H9 (cell line): Measurements from ENCODE around the gene SYNC. TPM values are rescaled to one million over a fixed set of nuclear protein-coding genes. Genes with fewer than 3 reads are reported as not detected.

Source experiments
- DNase-seq: peaks from one replicate; pipeline ENCODE4 v3.0.0-alpha.2; 2017
- H2AFZ ChIP-seq: one replicate; pipeline ENCODE4 v1.6.1; 2013; ENCODE audit warnings: mild to moderate bottlenecking, low read length, control low read depth, moderate library complexity
- H2AK5ac ChIP-seq: 2 replicates; pipeline ENCODE4 v1.6.1; 2013; ENCODE audit warnings: low read length, control low read depth, mixed read lengths; ENCODE audit not compliant: insufficient read length
- H2BK120ac ChIP-seq: one replicate; pipeline ENCODE4 v1.6.1; 2013; ENCODE audit warnings: low read depth, mild to moderate bottlenecking, low read length, control low read depth, inconsistent platforms; ENCODE audit not compliant: poor library complexity, severe bottlenecking
- H2BK12ac ChIP-seq: 2 replicates; pipeline ENCODE4 v1.6.1; 2013; ENCODE audit warnings: low read length, control low read depth, mixed read lengths, low read depth; ENCODE audit not compliant: insufficient read length
- H2BK15ac ChIP-seq: 2 replicates; pipeline ENCODE4 v1.6.1; 2013; ENCODE audit warnings: low read depth, low read length, control low read depth
- H2BK20ac ChIP-seq: one replicate; pipeline ENCODE4 v1.6.1; 2013; ENCODE audit warnings: low read depth, mild to moderate bottlenecking, low read length, control low read depth, inconsistent platforms; ENCODE audit not compliant: poor library complexity, severe bottlenecking
- H2BK5ac ChIP-seq: 2 replicates; pipeline ENCODE4 v1.6.1; 2013; ENCODE audit warnings: low read length, control low read depth, mixed read lengths; ENCODE audit not compliant: insufficient read length
- H3K14ac ChIP-seq: 2 replicates; pipeline ENCODE4 v1.6.1; 2013; ENCODE audit warnings: low read length, control low read depth; ENCODE audit not compliant: insufficient read depth
- H3K18ac ChIP-seq: 2 replicates; pipeline ENCODE4 v1.6.1; 2013; ENCODE audit warnings: low read depth, mild to moderate bottlenecking, mixed read lengths, low read length, control low read depth; ENCODE audit not compliant: insufficient read length
- H3K23ac ChIP-seq: 2 replicates; pipeline ENCODE4 v1.6.1; 2013; ENCODE audit warnings: low read length, control low read depth, mixed read lengths, low read depth; ENCODE audit not compliant: insufficient read length
- H3K23me2 ChIP-seq: 2 replicates; pipeline ENCODE4 v1.6.1; 2013; ENCODE audit warnings: low read depth, mild to moderate bottlenecking, mixed read lengths, low read length, control low read depth; ENCODE audit not compliant: insufficient read length, poor library complexity, severe bottlenecking
- H3K27ac ChIP-seq: 2 replicates; pipeline ENCODE4 v1.5.1; 2013; ENCODE audit warnings: low read length, control low read depth, mixed read lengths, low read depth; ENCODE audit not compliant: insufficient read length
- H3K27me3 ChIP-seq: 2 replicates; pipeline ENCODE4 v1.6.1; 2013; ENCODE audit warnings: low read length, control low read depth, inconsistent platforms; ENCODE audit not compliant: insufficient read depth
- H3K4ac ChIP-seq: 2 replicates; pipeline ENCODE4 v1.6.1; 2013; ENCODE audit warnings: low read depth, mild to moderate bottlenecking, control low read depth, inconsistent platforms, low read length, moderate library complexity
- H3K4me1 ChIP-seq: 2 replicates; pipeline ENCODE4 v1.6.1; 2013; ENCODE audit warnings: low read length, control low read depth, inconsistent platforms; ENCODE audit not compliant: insufficient read depth
- H3K4me2 ChIP-seq: 2 replicates; pipeline ENCODE4 v1.6.1; 2013; ENCODE audit warnings: low read length, control low read depth, mixed read lengths; ENCODE audit not compliant: insufficient read length, insufficient read depth
- H3K56ac ChIP-seq: 2 replicates; pipeline ENCODE4 v1.6.1; 2013; ENCODE audit warnings: low read depth, mild to moderate bottlenecking, mixed read lengths, low read length, control low read depth; ENCODE audit not compliant: insufficient read length
- H3K79me1 ChIP-seq: 2 replicates; pipeline ENCODE4 v1.6.1; 2013; ENCODE audit warnings: low read depth, mild to moderate bottlenecking, moderate library complexity, low read length, control low read depth, inconsistent platforms; ENCODE audit not compliant: insufficient read depth, poor library complexity, severe bottlenecking
- H3K79me2 ChIP-seq: 2 replicates; pipeline ENCODE4 v1.6.1; 2013; ENCODE audit warnings: low read length, control low read depth, inconsistent platforms; ENCODE audit not compliant: insufficient read depth
- H3K9ac ChIP-seq: 2 replicates; pipeline ENCODE4 v1.6.1; 2013; ENCODE audit warnings: low read length, control low read depth, mixed read lengths; ENCODE audit not compliant: insufficient read length; ENCODE audit errors: extremely low read depth
- H3K9me3 ChIP-seq: one replicate; pipeline ENCODE4 v1.6.1; 2013; ENCODE audit warnings: low read depth, low read length, inconsistent platforms; ENCODE audit not compliant: control insufficient read depth
- H3T11ph ChIP-seq: one replicate; pipeline ENCODE4 v1.6.1; 2013; ENCODE audit warnings: mild to moderate bottlenecking, low read length, control low read depth, inconsistent platforms
- H4K20me1 ChIP-seq: one replicate; pipeline ENCODE4 v1.6.1; 2013; ENCODE audit not compliant: control insufficient read depth, insufficient read length, insufficient read depth
- H4K5ac ChIP-seq: 2 replicates; pipeline ENCODE4 v1.6.1; 2013; ENCODE audit warnings: low read depth, mild to moderate bottlenecking, mixed read lengths, low read length, control low read depth; ENCODE audit not compliant: insufficient read length
- H4K8ac ChIP-seq: replicated peaks from 2 replicates; pipeline ENCODE4 v1.6.1; 2013; ENCODE audit warnings: low read length, control low read depth, mixed read lengths, low read depth; ENCODE audit not compliant: insufficient read length
- H4K91ac ChIP-seq: 2 replicates; pipeline ENCODE4 v1.6.1; 2013; ENCODE audit warnings: low read depth, mild to moderate bottlenecking, moderate library complexity, mixed read lengths, low read length, control low read depth; ENCODE audit not compliant: insufficient read length
- H3K27ac Mint-ChIP-seq, 3 experiments: 2 replicates in 2 of 3; 3 replicates in 1 of 3; pipeline ENCODE4 v1.8.0; 2020 to 2021; ENCODE audit warnings: mixed read lengths in 3 of 3, mild to moderate bottlenecking in 1 of 3, moderate library complexity in 1 of 3
- H3K27me3 Mint-ChIP-seq: 2 replicates; pipeline ENCODE4 v1.8.0; 2021; ENCODE audit warnings: low read depth, mild to moderate bottlenecking, moderate library complexity, mixed read lengths
- H3K36me3 Mint-ChIP-seq, 3 experiments: 2 replicates in 2 of 3; 3 replicates in 1 of 3; pipeline ENCODE4 v1.8.0; 2020 to 2021; ENCODE audit warnings: low read depth in 3 of 3, mixed read lengths in 3 of 3; ENCODE audit not compliant: insufficient read depth in 1 of 3
- H3K4me1 Mint-ChIP-seq, 2 experiments: 2 replicates each; pipeline ENCODE4 v1.8.0; 2020; ENCODE audit warnings: mixed read lengths in 2 of 2
- H3K4me3 Mint-ChIP-seq, 2 experiments: 2 replicates in 1 of 2; 3 replicates in 1 of 2; pipeline ENCODE4 v1.8.0; 2020 to 2021; ENCODE audit warnings: mild to moderate bottlenecking in 2 of 2, mixed read lengths in 2 of 2, moderate library complexity in 1 of 2
- H3K9me3 Mint-ChIP-seq, 2 experiments: 2 replicates in 1 of 2; 3 replicates in 1 of 2; pipeline ENCODE4 v1.8.0; 2020; ENCODE audit warnings: mild to moderate bottlenecking in 2 of 2, mixed read lengths in 2 of 2, moderate library complexity in 1 of 2
- WGBS: extraction: QIAGEN DNeasy Blood & Tissue Kit; methylation state at CpG from one replicate; pipeline ENCODE4 v1.1.7; 2013; ENCODE audit warnings: missing lambda C conversion rate, low lambda C conversion rate, mixed read lengths; ENCODE audit not compliant: insufficient read length; ENCODE audit errors: extremely low coverage; 5-methylcytosine and 5-hydroxymethylcytosine counted together
- total RNA-seq: library from RNA; stranded (reverse); gene quantifications from 2 replicates; pipeline ENCODE4 v1.2.1, GENCODE V29; 2021
- TF ChIP-seq, protein P1 (sequence below): fragments of 200-600 bp; sonication (generic); conservative IDR thresholded peaks from 3 replicates; pipeline ENCODE4 v1.8.0; 2021; ENCODE audit warnings: antibody characterized with exemption, mild to moderate bottlenecking

Gene SYNC
- total RNA-seq, 1 experiment from 2014 or later: 0.15 TPM

GRCh38 chr1:32733582-32734321 lies 31.2 kb upstream of the SYNC start:
- Histone ChIP-seq H2BK15ac (no peak overlapping the region), H3K27me3 (no peaks in the 10 kb centered on the region), H4K91ac (no peak overlapping the region), H3K23ac (no peak overlapping the region), H2BK120ac (no peak overlapping the region), H4K20me1 (no peaks in the 10 kb centered on the region), H3K18ac (no peak overlapping the region), H3K4me1 (no peaks in the 10 kb centered on the region; the same call in 1 of the 2 replicates), H3K79me2 (no peaks in the 10 kb centered on the region), H3K4ac (no peak overlapping the region), H2BK20ac (no peak overlapping the region), H4K5ac (no peak overlapping the region), H2AK5ac (no peak overlapping the region), H3K14ac (no peak overlapping the region), H2AFZ (no peak overlapping the region), H3K23me2 (no peaks in the 10 kb centered on the region), H3K79me1 (no peaks in the 10 kb centered on the region), H3K9me3 (no peaks in the 10 kb centered on the region), H2BK5ac (no peak overlapping the region), H3K9ac (no peak overlapping the region), H3K56ac (no peak overlapping the region), H3K4me2 (no peak overlapping the region), H2BK12ac (no peak overlapping the region), H4K8ac (no peak overlapping the region), H3K27ac (no peak overlapping the region), H3T11ph (no peak overlapping the region)
- Mint-ChIP-seq H3K4me1 (peaks cover 27 to 31% of the 10 kb centered on the region in 2 experiments), H3K27me3 (peaks cover 39% of the 10 kb centered on the region), H3K27ac (no peak overlapping the region), H3K36me3 (no peaks in the 10 kb centered on the region), H3K9me3 (no peaks in the 10 kb centered on the region), H3K4me3 (no peak overlapping the region)
- no peak for DNase-seq
- TF ChIP-seq, protein P1, sequence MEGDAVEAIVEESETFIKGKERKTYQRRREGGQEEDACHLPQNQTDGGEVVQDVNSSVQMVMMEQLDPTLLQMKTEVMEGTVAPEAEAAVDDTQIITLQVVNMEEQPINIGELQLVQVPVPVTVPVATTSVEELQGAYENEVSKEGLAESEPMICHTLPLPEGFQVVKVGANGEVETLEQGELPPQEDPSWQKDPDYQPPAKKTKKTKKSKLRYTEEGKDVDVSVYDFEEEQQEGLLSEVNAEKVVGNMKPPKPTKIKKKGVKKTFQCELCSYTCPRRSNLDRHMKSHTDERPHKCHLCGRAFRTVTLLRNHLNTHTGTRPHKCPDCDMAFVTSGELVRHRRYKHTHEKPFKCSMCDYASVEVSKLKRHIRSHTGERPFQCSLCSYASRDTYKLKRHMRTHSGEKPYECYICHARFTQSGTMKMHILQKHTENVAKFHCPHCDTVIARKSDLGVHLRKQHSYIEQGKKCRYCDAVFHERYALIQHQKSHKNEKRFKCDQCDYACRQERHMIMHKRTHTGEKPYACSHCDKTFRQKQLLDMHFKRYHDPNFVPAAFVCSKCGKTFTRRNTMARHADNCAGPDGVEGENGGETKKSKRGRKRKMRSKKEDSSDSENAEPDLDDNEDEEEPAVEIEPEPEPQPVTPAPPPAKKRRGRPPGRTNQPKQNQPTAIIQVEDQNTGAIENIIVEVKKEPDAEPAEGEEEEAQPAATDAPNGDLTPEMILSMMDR: no peak
- WGBS: no CpG with 5 or more reads among the region's 9 CpGs
